Neural progenitor cell (in vitro differentiated cells): Measurements from ENCODE around the gene LRFN2. TPM values are rescaled to one million over a fixed set of nuclear protein-coding genes. Genes with fewer than 3 reads are reported as not detected.

Experiments
- DNase-seq: peaks from one replicate; pipeline ENCODE4 v3.0.0-alpha.2; 2016; ENCODE audit warnings: low spot score
- H2AFZ ChIP-seq: fragments of 200-600 bp; sonication (generic); replicated peaks from 2 replicates; pipeline ENCODE4 v1.6.1; 2016; ENCODE audit warnings: antibody characterized with exemption
- H3F3A ChIP-seq: fragments of 200-600 bp; sonication (generic); 2 replicates; pipeline ENCODE4 v1.6.1; 2016; ENCODE audit warnings: antibody characterized with exemption, low read depth
- H3K27ac ChIP-seq: fragments of 200-600 bp; sonication (generic); 2 replicates; pipeline ENCODE4 v1.5.1; 2016; ENCODE audit warnings: mild to moderate bottlenecking
- H3K27me3 ChIP-seq: fragments of 200-600 bp; sonication (generic); 2 replicates; pipeline ENCODE4 v1.6.1; 2016; ENCODE audit warnings: mild to moderate bottlenecking, moderate library complexity
- H3K36me3 ChIP-seq: fragments of 200-600 bp; sonication (generic); 2 replicates; pipeline ENCODE4 v1.5.1; 2016
- H3K4me1 ChIP-seq: fragments of 200-600 bp; sonication (generic); 2 replicates; pipeline ENCODE4 v1.6.1; 2016; ENCODE audit warnings: mixed run types
- H3K4me2 ChIP-seq: fragments of 200-600 bp; sonication (generic); 2 replicates; pipeline ENCODE4 v1.6.1; 2016
- H3K4me3 ChIP-seq: fragments of 200-600 bp; sonication (generic); 2 replicates; pipeline ENCODE4 v1.5.1; 2016
- H3K79me2 ChIP-seq: fragments of 200-600 bp; sonication (generic); 2 replicates; pipeline ENCODE4 v1.6.1; 2016; ENCODE audit warnings: low read depth
- H3K9ac ChIP-seq: fragments of 200-600 bp; sonication (generic); 2 replicates; pipeline ENCODE4 v1.6.1; 2016
- H3K9me3 ChIP-seq: fragments of 200-600 bp; sonication (generic); 2 replicates; pipeline ENCODE4 v1.5.1; 2016; ENCODE audit warnings: low read depth
- H4K20me1 ChIP-seq: fragments of 200-600 bp; sonication (generic); 2 replicates; pipeline ENCODE4 v1.6.1; 2016; ENCODE audit warnings: low read depth
- H3K27ac Mint-ChIP-seq: 3 replicates; pipeline ENCODE4 v1.8.0; 2021; ENCODE audit warnings: mixed read lengths
- H3K27me3 Mint-ChIP-seq: 2 replicates; pipeline ENCODE4 v1.8.0; 2022; ENCODE audit warnings: low read depth, mild to moderate bottlenecking, inconsistent platforms, moderate library complexity, mixed read lengths; ENCODE audit not compliant: insufficient read depth
- H3K36me3 Mint-ChIP-seq: 3 replicates; pipeline ENCODE4 v1.8.0; 2021; ENCODE audit warnings: mixed read lengths
- H3K4me1 Mint-ChIP-seq: 3 replicates; pipeline ENCODE4 v1.8.0; 2021; ENCODE audit warnings: mixed read lengths
- H3K4me3 Mint-ChIP-seq: 3 replicates; pipeline ENCODE4 v1.8.0; 2021; ENCODE audit warnings: mild to moderate bottlenecking, moderate library complexity, mixed read lengths
- H3K9me3 Mint-ChIP-seq: 3 replicates; pipeline ENCODE4 v1.8.0; 2020; ENCODE audit warnings: mixed read lengths
- CTCF ChIP-seq: fragments of 200-600 bp; sonication (generic); IDR thresholded peaks from 2 replicates; pipeline ENCODE4 v1.5.1; 2017; ENCODE audit warnings: antibody characterized with exemption, mild to moderate bottlenecking
- EZH2 ChIP-seq: fragments of 200-600 bp; sonication (generic); IDR thresholded peaks from 2 replicates; pipeline ENCODE4 v1.6.1; 2017; ENCODE audit warnings: antibody characterized with exemption, mild to moderate bottlenecking, moderate library complexity
- EZH2phosphoT487 ChIP-seq: fragments of 200-600 bp; sonication (generic); IDR thresholded peaks from 2 replicates; pipeline ENCODE4 v1.6.1; 2017; ENCODE audit warnings: antibody characterized with exemption
- total RNA-seq: library from RNA; depleted of rRNA; stranded (reverse); fragments of >200 nt; gene quantifications from 2 replicates; pipeline ENCODE4 v1.2.3, GENCODE V29; 2015; ENCODE audit warnings: low replicate concordance

The LRFN2 gene
- total RNA-seq, 1 donor from 2014 or later, result not detected

- Mint-ChIP-seq H3K27me3 (peaks cover 5% of the 10 kb centered on the region), H3K36me3 (no peaks in the 10 kb centered on the region), H3K4me1 (no peaks in the 10 kb centered on the region), H3K27ac (no peak overlapping the region), H3K9me3 (no peaks in the 10 kb centered on the region), H3K4me3 (no peak overlapping the region)
- H3K27ac ChIP-seq, result no peak overlapping the region
- H3F3A ChIP-seq, result no peaks in the 10 kb centered on the region
- H3K27me3 ChIP-seq, result no peaks in the 10 kb centered on the region
- no peak overlapping the region for H3K9ac ChIP-seq
- H3K4me2 ChIP-seq, result no peak overlapping the region
- H4K20me1 ChIP-seq, result no peaks in the 10 kb centered on the region
- no peaks in the 10 kb centered on the region for H3K79me2 ChIP-seq
- no peaks in the 10 kb centered on the region for H3K36me3 ChIP-seq
- DNase-seq, result no peak
- TF ChIP-seq EZH2, result no peak
- TF ChIP-seq EZH2phosphoT487, result no peak
- TF ChIP-seq CTCF, result no peak
- no peak overlapping the region for H3K4me3 ChIP-seq
- no peaks in the 10 kb centered on the region for H3K9me3 ChIP-seq
- no peaks in the 10 kb centered on the region for H3K4me1 ChIP-seq
- no peak overlapping the region for H2AFZ ChIP-seq
These were observed 196.1 kb downstream of the LRFN2 start for GRCh38 chr6:40391086-40391485.

- Histone ChIP-seq H3K4me3 (no peak overlapping the region), H3K4me1 (no peaks in the 10 kb centered on the region), H3K27ac (no peak overlapping the region), H3K36me3 (no peaks in the 10 kb centered on the region), H3K27me3 (no peaks in the 10 kb centered on the region), H4K20me1 (no peaks in the 10 kb centered on the region), H2AFZ (no peak overlapping the region), H3K4me2 (no peak overlapping the region), H3K79me2 (no peaks in the 10 kb centered on the region), H3F3A (no peaks in the 10 kb centered on the region), H3K9me3 (no peaks in the 10 kb centered on the region), H3K9ac (no peak overlapping the region)
- no peak overlapping the region for H3K27ac Mint-ChIP-seq
- H3K9me3 Mint-ChIP-seq, result no peaks in the 10 kb centered on the region
- H3K36me3 Mint-ChIP-seq, result no peaks in the 10 kb centered on the region
- no peak for DNase-seq
- no peak overlapping the region for H3K4me3 Mint-ChIP-seq
- TF ChIP-seq CTCF, result no peak
- no peak for TF ChIP-seq EZH2
- TF ChIP-seq EZH2phosphoT487, result no peak
- peaks cover 5% of the 10 kb centered on the region for H3K27me3 Mint-ChIP-seq
- H3K4me1 Mint-ChIP-seq, result no peaks in the 10 kb centered on the region
These were observed 196.9 kb downstream of the LRFN2 start for GRCh38 chr6:40390144-40390800.

GRCh38 chr6:40389254-40389653, 197.9 kb downstream of the LRFN2 start:
- Histone ChIP-seq H4K20me1 (no peaks in the 10 kb centered on the region), H3K9me3 (no peaks in the 10 kb centered on the region), H2AFZ (no peak overlapping the region), H3K4me1 (no peaks in the 10 kb centered on the region), H3K9ac (no peak overlapping the region), H3K27ac (no peak overlapping the region), H3F3A (no peaks in the 10 kb centered on the region), H3K79me2 (no peaks in the 10 kb centered on the region), H3K27me3 (no peaks in the 10 kb centered on the region), H3K36me3 (no peaks in the 10 kb centered on the region), H3K4me3 (no peak overlapping the region), H3K4me2 (no peak overlapping the region)
- H3K36me3 Mint-ChIP-seq, result no peaks in the 10 kb centered on the region
- H3K27ac Mint-ChIP-seq, result no peak overlapping the region
- DNase-seq, result no peak
- no peaks in the 10 kb centered on the region for H3K9me3 Mint-ChIP-seq
- peaks cover 6% of the 10 kb centered on the region for H3K27me3 Mint-ChIP-seq
- H3K4me3 Mint-ChIP-seq, result no peak overlapping the region
- no peak for TF ChIP-seq CTCF
- TF ChIP-seq EZH2phosphoT487, result no peak
- TF ChIP-seq EZH2, result no peak
- no peaks in the 10 kb centered on the region for H3K4me1 Mint-ChIP-seq
